GM12891 (cell line): ENCODE results near the gene ST6GALNAC3.

ENCODE experiments used
- PAX5 ChIP-seq: IDR thresholded peaks from 2 replicates; pipeline ENCODE4 v1.6.1; 2011; ENCODE audit warnings: low read length, moderate library complexity, mild to moderate bottlenecking; ENCODE audit not compliant: insufficient read depth, severe bottlenecking
- SPI1 ChIP-seq: IDR thresholded peaks from 2 replicates; pipeline ENCODE4 v1.6.1; 2011; ENCODE audit warnings: low read depth, low read length, control low read depth
- TAF1 ChIP-seq: IDR thresholded peaks from 2 replicates; pipeline ENCODE4 v1.6.1; 2011; ENCODE audit warnings: low read depth, low read length, control low read depth

- no peak for TF ChIP-seq PAX5
- no peak for TF ChIP-seq TAF1
- no peak for TF ChIP-seq SPI1
Observed at GRCh38 chr1:76677416-76678405, 603.2 kb downstream of the ST6GALNAC3 start.
